ENCODE results near the gene IER3.

Gene IER3, protein sequence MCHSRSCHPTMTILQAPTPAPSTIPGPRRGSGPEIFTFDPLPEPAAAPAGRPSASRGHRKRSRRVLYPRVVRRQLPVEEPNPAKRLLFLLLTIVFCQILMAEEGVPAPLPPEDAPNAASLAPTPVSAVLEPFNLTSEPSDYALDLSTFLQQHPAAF

DNA sequence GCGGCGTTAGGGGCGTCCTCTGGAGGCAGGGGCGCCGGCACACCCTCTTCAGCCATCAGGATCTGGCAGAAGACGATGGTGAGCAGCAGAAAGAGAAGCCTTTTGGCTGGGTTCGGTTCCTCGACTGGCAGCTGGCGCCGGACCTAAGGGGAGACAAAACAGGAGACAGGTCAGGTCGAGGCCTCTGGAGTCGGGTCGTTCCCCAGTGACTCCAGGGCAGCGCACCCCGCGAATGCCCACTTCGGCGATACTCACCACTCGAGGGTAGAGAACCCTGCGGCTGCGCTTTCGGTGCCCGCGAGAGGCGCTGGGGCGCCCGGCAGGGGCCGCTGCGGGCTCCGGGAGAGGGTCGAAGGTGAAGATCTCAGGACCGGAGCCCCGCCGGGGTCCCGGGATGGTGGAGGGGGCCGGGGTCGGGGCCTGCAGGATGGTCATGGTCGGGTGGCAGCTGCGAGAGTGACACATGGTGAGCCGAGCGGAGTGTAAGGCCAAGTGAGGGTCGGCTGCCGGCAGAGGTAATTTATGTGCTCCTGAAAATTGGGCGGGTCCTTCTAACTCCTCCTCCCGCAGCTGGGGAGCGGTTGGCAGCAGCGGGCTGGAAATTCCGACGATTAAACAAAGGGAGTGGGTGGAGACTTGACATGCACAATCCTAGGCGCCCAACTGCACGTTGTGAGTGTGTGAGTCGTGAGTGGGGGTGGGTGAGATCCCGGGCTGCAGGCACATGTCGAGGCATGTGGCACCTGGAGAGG lies at the start of gene IER3:
IER3 (minus strand) TSS at position 494 of the 752 bp plus-strand sequence; CDS start at position 465, 29 bp downstream.
- DNase-seq: peak; percentile 93

DNA sequence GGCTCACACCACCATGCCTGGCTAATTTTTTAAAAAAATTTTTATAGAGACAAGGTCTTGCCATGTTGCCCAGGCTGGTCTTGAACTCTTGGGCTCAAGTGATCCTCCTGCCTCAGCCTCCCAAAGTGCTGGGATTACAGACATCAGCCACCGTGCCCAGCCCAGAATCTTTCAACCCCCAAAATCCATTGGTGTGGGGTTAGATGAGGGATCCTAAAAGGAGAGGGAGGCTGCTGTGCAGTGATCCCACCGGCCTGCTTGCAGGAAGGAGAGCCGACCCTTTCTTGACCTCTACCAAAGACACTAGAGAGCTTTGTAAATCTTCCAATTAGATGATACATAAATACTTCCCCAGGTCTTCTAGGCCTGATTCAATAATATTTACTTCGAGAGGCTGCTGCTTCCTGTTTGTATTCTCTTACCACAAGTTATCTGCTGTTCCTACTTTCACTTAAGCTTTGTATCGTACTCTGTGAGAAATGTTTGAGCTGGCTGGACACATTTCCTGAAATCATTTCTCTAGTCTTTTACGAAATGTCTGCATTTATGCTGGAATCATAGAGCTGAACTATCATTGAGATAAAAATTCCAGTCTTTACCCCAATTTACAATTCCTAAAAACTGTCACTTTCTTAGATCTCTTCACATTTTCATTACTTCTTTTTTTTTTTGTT lies 49.3 kb upstream of the IER3 start:
- DNase-seq: peak; percentile 20

DNA sequence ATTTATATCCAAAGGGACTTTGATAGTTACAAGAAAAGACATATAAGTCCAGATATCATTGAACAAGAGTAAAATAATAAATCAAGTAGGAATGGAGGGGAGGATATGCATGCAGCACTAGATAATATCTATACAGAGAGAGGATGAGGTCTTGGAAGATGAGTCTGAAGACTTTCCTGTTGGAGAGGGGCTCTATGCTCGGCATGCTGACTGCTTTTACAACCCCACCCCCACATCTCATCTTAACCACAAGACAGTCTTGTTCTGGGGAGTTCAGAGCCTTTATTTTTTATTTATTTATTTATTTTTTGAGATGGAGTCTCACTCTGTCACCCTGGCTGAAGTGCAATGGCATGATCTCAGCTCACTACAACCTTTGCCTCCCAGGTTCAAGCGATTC lies 48.4 kb upstream of the IER3 start:
- DNase-seq: no peak

DNA sequence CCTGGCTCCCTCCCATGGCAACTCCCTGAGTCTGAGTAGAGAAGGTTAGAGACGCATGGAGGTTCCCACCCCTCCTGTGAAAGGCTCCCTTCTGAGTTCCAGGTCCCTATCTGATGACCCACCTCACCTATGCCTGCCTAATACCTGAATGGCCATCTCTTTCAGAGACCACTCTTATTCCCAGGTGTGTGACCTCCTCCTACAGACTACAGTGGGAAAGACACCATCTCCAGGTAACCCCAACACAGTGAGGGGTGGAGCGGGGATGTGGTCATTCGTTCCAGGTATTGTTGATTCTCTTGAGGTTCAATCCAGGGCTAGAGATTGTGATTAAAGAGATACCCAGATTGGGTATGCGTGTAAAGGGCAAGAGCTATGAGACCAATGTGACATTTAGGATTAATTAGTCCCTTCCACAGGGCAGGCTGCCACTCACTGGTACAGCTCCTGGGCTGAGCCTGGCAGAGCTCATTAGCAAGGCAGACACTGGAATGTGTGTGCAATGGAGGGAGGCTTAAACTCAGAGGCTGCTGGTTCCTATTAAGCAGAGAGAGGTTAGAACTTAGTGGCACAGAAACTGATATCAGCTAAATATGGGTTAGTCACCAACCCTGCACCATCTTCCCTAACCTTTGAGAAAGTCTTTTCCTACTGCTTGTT lies 46.5 kb upstream of the IER3 start:
- DNase-seq: peak; percentile 35

DNA sequence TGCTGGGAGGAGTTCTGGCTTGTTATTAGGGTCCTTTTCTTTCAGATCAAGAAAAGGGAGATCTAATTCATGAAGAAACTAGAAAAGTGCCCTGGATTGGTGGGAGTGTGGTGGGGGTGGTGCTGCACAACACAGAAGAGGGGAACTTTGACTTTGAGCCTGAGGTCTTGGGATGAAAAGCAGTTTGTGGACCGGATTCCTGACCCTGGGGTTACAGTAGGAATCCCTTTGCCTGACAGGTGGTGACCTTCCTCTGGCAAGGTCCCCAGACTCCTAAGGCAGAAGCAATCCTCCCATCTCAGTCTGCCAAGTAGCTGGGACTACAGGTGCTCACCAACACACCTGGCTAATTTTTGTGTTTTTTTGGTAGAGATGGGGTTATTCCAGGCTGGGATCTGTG lies 45.3 kb upstream of the IER3 start:
- no peak for DNase-seq

DNA sequence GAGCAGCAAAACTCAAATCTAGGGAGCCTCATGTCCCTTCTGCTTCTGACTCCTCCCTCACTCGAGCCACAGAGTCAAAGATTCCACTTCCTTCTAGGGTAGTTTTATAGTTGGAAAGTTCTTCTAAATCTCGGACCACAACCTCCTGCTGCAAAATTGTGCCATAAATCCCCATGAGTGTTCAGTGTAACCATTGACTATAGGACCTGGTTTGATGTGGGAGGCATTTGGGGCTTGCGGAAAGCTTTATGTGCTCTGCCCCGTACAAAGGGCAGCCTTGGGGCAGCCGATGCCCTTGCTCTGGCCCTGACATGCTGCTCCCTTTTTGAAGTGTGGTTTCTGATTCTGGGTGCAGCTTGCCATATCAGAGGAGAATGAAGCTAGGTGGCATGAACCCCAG lies 43.6 kb upstream of the IER3 start:
- DNase-seq: no peak

DNA sequence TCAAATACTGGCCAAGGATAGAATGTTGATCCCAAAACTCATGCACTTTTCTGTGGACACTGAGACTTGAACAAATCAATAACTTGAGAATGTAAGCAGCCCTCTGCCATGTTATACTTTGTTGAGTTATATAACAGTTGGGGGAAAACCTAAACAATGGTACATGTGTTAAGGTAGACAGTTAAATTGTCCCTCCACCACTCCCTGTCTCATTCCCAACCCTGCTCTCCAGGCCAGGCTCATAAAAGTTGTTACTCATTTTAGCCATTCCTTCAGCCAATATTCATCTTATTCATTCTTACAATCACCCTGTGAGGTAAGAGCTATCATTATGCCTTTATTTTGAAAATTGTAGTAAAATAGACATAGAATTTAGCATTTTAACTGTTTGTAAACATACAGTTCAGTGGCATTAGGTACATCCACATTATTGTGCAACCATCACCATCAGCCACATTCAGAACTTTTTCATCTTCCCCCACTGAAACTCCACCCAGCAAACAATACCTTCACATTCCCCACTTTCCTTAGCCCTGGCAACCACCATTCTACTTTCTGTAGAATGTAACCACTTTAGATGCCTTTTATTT lies 38.2 kb upstream of the IER3 start:
- no peak for DNase-seq

DNA sequence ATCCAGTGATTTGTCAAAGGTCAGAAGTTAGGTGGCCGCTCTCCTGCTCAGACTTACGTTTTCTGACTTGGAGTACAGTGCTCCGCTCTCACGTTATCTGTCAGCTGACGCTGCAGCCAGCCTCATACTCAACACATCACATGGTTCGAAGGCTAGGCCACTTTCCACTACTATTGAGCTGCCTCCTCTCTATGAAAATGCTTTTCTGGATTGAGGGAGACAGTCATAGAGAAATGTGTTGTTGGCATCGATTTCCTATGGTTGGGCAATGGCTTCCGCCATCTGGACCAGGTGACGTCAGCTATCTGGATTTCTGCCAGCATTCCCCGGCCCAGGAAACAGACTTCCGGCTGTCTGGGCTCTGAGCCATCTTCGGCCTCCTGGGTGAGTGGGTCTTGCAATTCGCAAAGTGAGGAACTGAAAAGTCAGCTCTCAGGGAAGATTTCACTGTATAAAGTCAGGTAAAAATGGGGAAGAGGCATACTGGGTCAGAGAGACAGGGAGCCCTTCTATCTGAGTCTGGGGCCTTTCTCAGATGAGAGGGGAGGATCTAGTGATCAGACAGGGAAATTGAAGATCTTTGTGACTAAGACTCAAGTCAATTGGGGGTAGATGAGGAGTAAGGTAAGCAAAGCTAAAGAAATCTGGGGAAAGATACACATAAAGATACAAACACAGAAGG lies 37.5 kb upstream of the IER3 start:
- peak; percentile 89 for DNase-seq

DNA sequence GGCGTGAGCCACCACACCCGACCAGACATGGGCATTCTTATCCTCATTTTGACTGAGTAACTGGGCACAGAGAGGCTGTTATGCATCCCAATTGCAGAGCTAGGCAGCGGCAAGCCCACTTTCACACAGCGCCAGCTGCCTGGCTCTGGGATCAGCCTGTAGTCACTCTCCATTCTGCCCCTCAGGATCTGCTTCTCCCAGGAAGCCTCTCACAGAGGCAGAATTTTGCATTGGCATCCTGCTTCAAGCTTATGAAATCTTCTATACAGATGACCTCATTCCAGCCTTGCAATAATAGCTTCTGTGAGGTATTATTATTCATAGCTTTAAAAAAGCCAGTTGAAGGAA lies 37.0 kb upstream of the IER3 start:
- DNase-seq: no peak

DNA sequence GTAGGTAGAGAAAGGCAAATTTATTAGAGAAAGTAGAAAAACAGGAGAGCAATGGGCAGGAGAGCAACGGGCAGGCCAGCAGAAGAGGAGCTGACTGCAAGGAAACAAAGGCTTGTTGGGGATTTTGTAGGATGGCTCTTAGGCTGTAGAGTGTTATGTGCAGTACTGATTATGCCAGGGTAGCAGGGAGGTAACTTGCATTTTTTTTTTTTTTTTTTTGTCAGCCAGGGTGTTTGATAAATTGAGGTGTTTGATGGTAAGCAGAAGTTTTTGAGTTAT lies 36.2 kb upstream of the IER3 start:
- no peak for DNase-seq

DNA sequence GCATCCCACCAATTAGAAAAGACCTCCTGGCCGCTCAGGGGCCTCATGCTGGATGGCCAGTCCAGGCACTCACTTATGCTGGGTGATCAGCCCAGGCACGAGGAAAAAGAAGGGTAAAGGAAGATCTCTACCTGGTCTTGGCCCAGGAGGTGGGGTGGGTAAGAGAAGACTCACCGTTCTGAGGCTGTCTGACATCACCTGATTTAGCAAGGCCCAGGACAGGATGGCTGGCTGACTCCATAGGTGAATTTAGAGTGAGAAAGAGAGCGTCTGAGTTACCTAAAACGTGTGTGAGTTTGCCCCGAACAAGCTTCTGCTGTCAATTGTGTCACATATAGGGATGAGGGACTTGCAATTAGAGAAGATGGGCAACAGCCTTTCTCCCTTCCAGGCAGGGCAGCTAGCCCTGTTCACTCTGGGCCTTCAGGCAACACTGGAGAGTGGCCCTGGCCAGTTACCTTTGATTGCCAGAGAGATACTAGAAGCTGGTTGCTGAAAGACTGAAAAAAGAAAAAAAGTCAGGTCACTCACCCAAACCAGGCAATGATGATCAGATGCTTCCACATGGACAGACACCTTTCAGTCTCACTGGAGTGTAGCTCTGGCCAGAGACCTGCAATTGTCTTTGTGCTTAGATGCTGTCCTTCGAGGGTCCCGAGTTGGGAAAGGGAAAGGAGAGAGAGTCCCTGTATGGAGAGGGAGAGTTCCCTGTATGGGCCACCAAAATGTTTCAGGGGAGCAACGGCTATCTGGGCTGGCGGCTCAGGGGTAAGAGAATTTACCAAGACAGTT lies 35.7 kb upstream of the IER3 start:
- no peak for DNase-seq

DNA sequence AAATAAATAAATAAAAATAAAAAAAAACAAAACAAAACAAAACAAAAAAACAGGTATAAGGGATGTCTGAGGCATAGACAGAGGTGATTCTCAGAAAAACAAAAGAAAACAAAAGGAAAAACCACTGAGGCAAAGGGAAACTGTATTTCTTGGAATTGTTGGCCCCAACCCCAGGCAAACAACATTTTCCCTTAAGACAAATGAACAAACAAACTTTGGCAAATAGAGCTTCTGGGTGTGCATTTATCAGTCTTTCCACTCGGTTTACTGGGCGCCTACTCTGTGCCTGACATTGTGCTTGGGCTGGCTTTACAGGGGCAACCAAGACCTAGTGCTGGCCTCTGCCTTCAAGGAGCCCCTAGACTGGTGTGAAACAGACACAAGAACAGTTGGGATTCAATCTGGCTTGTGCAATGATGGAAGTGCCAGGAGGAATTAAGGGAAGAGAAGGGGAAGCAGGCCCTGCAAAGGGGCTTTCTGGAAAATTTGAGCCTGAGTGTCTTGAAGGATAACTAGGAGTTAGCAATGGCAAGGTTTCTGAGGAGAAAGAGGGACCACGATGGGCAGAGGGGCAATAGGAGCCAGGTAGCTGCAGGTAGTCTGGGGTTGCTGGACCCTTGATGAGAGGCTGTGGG lies 33.8 kb upstream of the IER3 start:
- DNase-seq: no peak

DNA sequence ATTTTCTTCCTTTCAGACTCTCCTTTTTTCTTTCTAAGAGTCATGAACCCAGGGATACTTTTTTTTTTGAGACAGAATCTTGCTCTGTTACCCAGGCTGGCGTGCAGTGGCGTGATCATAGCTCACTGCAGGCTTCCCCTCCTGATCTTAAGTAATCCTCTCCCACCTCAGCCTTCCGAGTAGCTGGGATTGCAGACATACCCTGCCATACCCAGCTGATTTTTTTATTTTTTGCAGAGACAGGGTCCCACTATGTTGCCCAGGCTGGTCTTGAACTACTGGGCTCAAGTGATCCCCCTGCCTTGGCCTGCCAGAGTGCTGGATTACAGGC lies 32.8 kb upstream of the IER3 start:
- no peak for DNase-seq

DNA sequence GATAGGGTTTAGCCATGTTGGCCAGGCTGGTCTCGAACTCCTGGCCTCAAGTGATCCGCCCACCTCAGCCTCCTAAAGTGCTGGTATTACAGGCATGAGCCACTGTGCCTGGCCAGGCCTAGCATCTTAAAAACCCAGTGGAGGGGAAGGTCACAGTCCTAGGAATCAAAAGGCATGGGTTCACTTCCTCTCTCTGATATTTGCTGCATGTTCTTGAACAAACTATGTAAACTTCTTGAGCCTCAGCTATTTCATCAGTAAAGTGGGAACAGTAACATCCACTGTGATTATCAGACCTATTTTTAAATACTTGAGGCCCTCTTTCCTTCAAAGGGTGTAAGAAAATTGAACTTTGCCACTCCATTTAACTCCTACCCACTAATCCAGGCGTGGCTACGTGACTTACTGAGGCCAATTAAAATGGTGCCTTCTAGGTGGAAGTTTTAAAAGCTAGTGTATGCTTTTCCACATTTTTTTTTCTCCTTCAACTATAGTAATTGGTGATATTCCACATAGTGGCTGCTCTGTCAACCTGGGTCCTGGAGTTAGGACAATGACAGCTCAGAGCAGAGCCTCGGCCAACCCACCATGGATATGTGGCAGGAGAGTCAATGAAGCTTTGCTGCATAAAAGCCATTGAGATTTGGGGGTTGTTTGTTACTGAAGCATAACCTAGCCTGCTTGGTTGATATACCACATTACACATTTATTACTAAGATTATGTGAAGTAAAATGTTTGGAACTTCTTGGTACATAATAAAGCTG lies 32.2 kb upstream of the IER3 start:
- DNase-seq: no peak

DNA sequence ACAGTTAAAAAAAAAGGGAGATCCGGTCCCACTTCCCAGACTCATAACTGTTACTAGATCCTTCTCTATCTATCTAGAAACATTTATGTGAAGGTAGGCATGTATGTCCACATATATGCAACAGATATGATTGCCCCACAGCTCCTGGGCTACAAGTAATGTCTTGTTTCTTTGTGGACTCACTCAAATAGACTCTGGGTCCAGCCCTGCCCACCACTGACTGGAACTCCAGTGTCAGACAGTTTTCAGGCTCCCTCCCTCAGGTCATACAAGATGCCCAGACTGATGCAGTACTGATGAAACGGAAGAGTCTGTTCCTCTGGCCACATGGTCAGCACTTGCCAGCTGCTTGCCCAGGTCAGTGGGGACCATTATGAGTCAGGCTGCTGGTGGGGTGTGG lies 30.8 kb upstream of the IER3 start:
- DNase-seq: no peak

DNA sequence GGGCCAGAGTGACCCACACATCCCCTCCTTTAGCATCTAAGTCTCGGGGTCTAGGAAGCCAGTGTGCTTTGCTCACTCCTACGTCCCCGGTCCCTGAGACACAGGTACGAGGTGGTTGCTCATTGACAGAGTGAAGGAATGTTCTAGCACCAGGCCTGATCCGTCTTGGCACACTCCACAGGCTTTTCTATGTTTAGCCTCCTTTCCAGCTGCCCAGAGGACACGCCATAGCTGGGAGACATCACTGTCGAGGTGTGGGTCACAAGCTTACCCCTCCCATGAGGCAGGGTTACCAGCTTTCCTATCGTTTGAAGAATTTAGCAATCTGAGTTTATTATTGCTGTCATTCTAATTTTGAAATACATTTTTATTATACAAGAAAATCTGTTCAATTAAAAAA lies 30.4 kb upstream of the IER3 start:
- no peak for DNase-seq

DNA sequence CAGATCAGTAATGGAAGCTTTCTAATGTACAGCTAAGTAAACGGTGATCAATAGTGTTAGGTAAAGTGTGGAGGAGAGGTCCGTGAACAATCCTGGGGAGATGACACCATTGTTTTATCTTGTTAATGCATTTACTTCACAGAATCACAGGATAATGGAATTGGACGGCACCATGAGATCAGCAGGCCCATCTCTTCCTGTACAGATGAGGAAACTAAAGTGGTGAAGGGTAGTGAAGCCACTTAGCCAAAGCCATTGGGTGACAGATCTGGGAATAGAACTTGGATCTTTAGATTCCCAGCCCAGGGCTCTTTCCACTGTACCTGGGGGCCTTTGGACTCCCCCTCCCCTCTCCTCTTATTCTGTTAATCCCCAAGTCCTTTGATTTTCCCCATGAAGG lies 26.2 kb upstream of the IER3 start:
- DNase-seq: no peak

DNA sequence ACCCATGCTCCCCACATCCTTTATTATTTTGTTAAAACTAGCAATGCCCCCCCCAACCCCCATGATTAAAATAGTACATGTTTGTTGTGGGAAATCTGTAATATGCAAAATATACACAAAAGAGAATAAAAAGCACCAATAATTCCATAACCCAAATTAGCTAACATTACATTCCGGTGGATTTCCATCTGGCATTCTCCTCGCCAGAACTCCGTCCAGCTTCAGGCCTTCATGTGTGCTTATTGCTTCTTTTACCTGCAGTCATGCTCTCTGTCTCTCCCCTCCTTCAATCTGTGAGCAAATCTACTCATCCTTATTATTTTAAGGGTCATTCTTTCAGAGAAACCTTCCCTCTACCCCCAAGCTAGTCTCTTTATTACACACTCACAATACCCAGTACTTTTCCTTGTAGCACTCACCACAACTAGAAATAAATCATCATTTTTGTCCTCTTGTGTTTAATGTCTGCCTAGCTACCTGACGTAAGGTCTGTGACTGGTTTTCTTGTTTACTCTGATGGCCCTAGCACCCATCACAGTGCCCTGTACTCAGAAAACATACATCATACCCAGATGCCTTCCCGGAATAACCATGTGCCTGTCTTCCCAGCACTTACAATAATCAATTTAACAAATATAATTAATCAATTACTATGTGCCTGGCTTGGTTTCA lies 25.6 kb upstream of the IER3 start:
- no peak for DNase-seq

DNA sequence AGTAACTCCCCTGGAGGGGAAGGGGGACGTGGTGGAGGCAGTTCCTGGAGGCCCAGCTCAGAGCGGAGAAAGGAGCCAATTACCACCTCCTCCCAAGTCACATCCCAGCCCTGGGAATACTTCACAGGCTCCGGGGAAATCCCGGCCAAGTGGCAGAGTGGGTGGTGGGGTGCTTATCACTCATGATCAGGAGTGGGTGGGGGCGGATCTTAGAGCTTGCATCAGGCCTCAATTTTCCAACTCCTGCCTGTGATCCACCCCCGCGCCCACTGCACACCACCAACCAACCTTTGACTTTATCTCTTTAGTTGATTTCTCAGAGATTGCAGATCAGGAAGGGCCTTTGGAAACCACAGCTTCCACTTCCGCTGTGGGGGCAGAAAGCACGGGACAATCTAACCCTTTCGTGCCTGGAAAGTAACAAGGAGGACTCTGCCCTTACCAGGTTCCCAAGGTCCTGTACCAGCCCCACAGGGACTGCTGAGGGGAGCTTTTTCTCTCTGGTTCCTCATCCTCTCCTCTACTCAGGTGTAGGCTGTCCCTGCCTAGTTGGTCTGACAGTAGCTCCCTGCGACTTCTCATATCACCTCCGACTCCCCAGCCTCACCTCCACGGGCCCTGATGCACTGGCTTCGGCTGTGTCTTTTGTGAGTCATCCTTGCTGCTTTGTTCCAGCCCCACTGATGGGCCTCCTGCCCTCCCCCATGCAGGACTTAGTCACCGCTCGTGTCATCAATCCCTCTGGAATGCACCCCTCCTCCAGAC lies 24.9 kb upstream of the IER3 start:
- peak; percentile 51 for DNase-seq

DNA sequence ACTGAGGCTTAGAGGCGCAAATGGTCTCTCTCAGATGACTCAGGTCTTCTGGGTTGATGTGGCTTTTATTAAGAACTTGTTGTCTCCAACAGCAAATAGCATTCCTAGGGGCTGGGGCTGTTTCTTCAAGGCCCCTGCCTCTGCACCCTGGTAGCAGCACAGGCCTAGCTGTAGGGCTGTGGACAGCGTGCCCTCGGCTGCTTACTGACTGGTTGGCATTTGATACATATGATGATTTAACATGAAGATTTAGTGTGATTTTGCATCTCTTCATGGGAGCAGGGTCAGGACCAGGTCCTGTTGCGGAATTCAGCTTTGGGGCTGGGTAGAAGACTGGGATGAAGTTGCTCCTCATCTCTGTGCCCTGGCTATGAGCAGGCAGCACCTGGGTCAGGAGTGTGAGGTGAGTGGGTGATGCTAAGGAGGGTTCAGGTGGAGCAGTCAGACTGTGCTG lies 24.3 kb upstream of the IER3 start:
- DNase-seq: no peak

Measured in eye (tissue), 1 donor.